ENCODE data around the gene NFIA.

- TF ChIP-seq CTCF (IDR thresholded peaks at IDR 0.05) (no peak), POLR2A (IDR thresholded peaks at IDR 0.05) (no peak)
Measured at GRCh38 chr1:61100578-61100977, 18.2 kb downstream of the NFIA start.

Data from Peyer's patch (tissue), 4 donors.